SK-N-MC (cell line): ENCODE results near the gene LCE3E.
"Not testable (repeated sequence)": the region's sequence is repeated elsewhere in the genome, so short reads cannot be mapped to it uniquely, and the experiment has no call there.

Experiments
- DNase-seq: peaks from one replicate; pipeline ENCODE4 v3.0.0-alpha.2; 2011; ENCODE audit warnings: low read depth, low spot score
- H3K27ac ChIP-seq: fragments of 200-600 bp; sonication (generic); 2 replicates; pipeline ENCODE4 v1.5.1; 2016; ENCODE audit warnings: mixed run types
- H3K36me3 ChIP-seq: fragments of 200-600 bp; sonication (generic); 2 replicates; pipeline ENCODE4 v1.6.1; 2017; ENCODE audit warnings: antibody characterized with exemption, low read length, mixed read lengths; ENCODE audit not compliant: insufficient read depth
- H3K4me3 ChIP-seq: fragments of 200-600 bp; sonication (generic); 2 replicates; pipeline ENCODE4 v1.5.1; 2016
- H3K9ac ChIP-seq: fragments of 200-600 bp; sonication (generic); 2 replicates; pipeline ENCODE4 v1.8.0; 2017; ENCODE audit warnings: mixed run types, mixed read lengths; ENCODE audit not compliant: insufficient read length
- H3K9me3 ChIP-seq: fragments of 200-600 bp; sonication (generic); 2 replicates; pipeline ENCODE4 v1.6.1; 2017; ENCODE audit warnings: low read depth, mild to moderate bottlenecking, antibody characterized with exemption, low read length, moderate library complexity, mixed read lengths
- EZH2 ChIP-seq: fragments of 200-600 bp; sonication (generic); IDR thresholded peaks from one replicate; pipeline ENCODE4 v1.6.1; 2017; ENCODE audit warnings: antibody characterized with exemption
- FOXP2 ChIP-seq: optimal IDR thresholded peaks from 2 replicates; pipeline ENCODE3; 2011; ENCODE audit warnings: mild to moderate bottlenecking, moderate library complexity; ENCODE audit not compliant: insufficient read depth; ENCODE audit errors: extremely low read length, control extremely low read depth
- POLR2AphosphoS5 ChIP-seq: IDR thresholded peaks from 2 replicates; pipeline ENCODE4 v1.6.1; 2012; ENCODE audit warnings: mild to moderate bottlenecking, low read depth, low read length, borderline replicate concordance

The LCE3E gene

GRCh38 chr1:152566681-152567080 lies at the start of gene LCE3E:
LCE3E (minus strand) TSS chr1:152566780; CDS start chr1:152566208, 572 bp downstream.
- Histone ChIP-seq H3K9me3 (no peaks in the 10 kb centered on the region), H3K27ac (no peak within 1 kb of the TSS), H3K36me3 (no peaks in the 10 kb centered on the region), H3K4me3 (no peak within 1 kb of the TSS), H3K9ac (no peak within 1 kb of the TSS)
- no peak for TF ChIP-seq EZH2
- no peak for TF ChIP-seq POLR2AphosphoS5
- TF ChIP-seq FOXP2 = no peak
- no peak for DNase-seq

GRCh38 chr1:152613511-152613910 lies 46.9 kb upstream of the LCE3E start, which contains the start of gene LCE3B:
LCE3B (plus strand) TSS chr1:152613811; CDS start chr1:152613811, 0 bp downstream.
- Histone ChIP-seq H3K36me3 (no peaks in the 10 kb centered on the region), H3K4me3 (no peak within 1 kb of the TSS), H3K27ac (no peak within 1 kb of the TSS), H3K9me3 (no peaks in the 10 kb centered on the region), H3K9ac (no peak within 1 kb of the TSS)
- no peak for TF ChIP-seq FOXP2
- TF ChIP-seq POLR2AphosphoS5 = no peak
- no peak for TF ChIP-seq EZH2
- DNase-seq = no peak

GRCh38 chr1:152599934-152600333 lies 33.4 kb upstream of the LCE3E start, which contains the start of gene LCE3C:
LCE3C (plus strand) TSS chr1:152600234; CDS start chr1:152600732, 498 bp downstream.
- no peaks in the 10 kb centered on the region for H3K9me3 ChIP-seq

GRCh38 chr1:152596986-152597385 lies 30.4 kb upstream of the LCE3E start:
- no peaks in the 10 kb centered on the region for H3K9me3 ChIP-seq
- TF ChIP-seq FOXP2 (no peak), EZH2 (no peak), POLR2AphosphoS5 (no peak)
- H3K27ac ChIP-seq = no peak overlapping the region
- H3K9ac ChIP-seq = no peak overlapping the region
- DNase-seq = no peak
- no peaks in the 10 kb centered on the region for H3K36me3 ChIP-seq
- no peak overlapping the region for H3K4me3 ChIP-seq

More at GRCh38 chr1:152599934-152600333, 33.4 kb upstream of the LCE3E start, which contains the start of gene LCE3C:
- TF ChIP-seq EZH2 = no peak
- TF ChIP-seq POLR2AphosphoS5 = no peak
- TF ChIP-seq FOXP2 = no peak
- Histone ChIP-seq H3K36me3 (no peaks in the 10 kb centered on the region), H3K4me3 (no peak within 1 kb of the TSS), H3K27ac (no peak within 1 kb of the TSS), H3K9ac (no peak within 1 kb of the TSS)
- DNase-seq = no peak

- no peak for DNase-seq
- Histone ChIP-seq H3K9ac (no peak overlapping the region), H3K9me3 (no peaks in the 10 kb centered on the region), H3K27ac (no peak overlapping the region), H3K36me3 (no peaks in the 10 kb centered on the region), H3K4me3 (no peak overlapping the region)
- no peak for TF ChIP-seq POLR2AphosphoS5
- TF ChIP-seq FOXP2 = no peak
- no peak for TF ChIP-seq EZH2
Observed at GRCh38 chr1:152585586-152585985, 19.0 kb upstream of the LCE3E start.

- Histone ChIP-seq H3K27ac (no peak overlapping the region), H3K4me3 (no peak overlapping the region), H3K9ac (no peak overlapping the region), H3K9me3 (no peaks in the 10 kb centered on the region), H3K36me3 (no peaks in the 10 kb centered on the region)
- no peak for DNase-seq
- no peak for TF ChIP-seq POLR2AphosphoS5
- TF ChIP-seq FOXP2 = no peak
- no peak for TF ChIP-seq EZH2
Observed at GRCh38 chr1:152582647-152583046, 16.1 kb upstream of the LCE3E start.

- no peaks in the 10 kb centered on the region for H3K36me3 ChIP-seq
- DNase-seq = no peak
- TF ChIP-seq FOXP2 = no peak
- no peak for TF ChIP-seq POLR2AphosphoS5
- TF ChIP-seq EZH2 = no peak
- no peak within 1 kb of the TSS for H3K27ac ChIP-seq
- no peak within 1 kb of the TSS for H3K9ac ChIP-seq
- no peak within 1 kb of the TSS for H3K4me3 ChIP-seq
- no peaks in the 10 kb centered on the region for H3K9me3 ChIP-seq
Observed at GRCh38 chr1:152580433-152580832, 13.9 kb upstream of the LCE3E start, which contains the start of gene LCE3D. LCE3D (minus strand) TSS chr1:152580516; CDS start chr1:152579936, 580 bp downstream.

GRCh38 chr1:152579526-152579925 lies 12.9 kb upstream of the LCE3E start:
- not testable (repeated sequence) for H3K4me3 ChIP-seq, H3K27ac ChIP-seq, H3K9ac ChIP-seq, H3K36me3 ChIP-seq, H3K9me3 ChIP-seq, DNase-seq

GRCh38 chr1:152577168-152577567 lies 10.6 kb upstream of the LCE3E start:
- Histone ChIP-seq H3K9ac (no peak overlapping the region), H3K9me3 (no peaks in the 10 kb centered on the region), H3K4me3 (no peak overlapping the region), H3K27ac (no peak overlapping the region), H3K36me3 (no peaks in the 10 kb centered on the region)
- DNase-seq = no peak
- TF ChIP-seq EZH2 (no peak), FOXP2 (no peak), POLR2AphosphoS5 (no peak)
